OCI-LY3 (cell line): ENCODE data around the gene SMG1.
"Not testable (repeated sequence)": the region's sequence is repeated elsewhere in the genome, so short reads cannot be mapped to it uniquely, and the experiment has no call there.

Experiments used
- H2AFZ ChIP-seq: fragments of 200-600, 300-600 bp; shearing (Covaris generic); 2 replicates; pipeline ENCODE4 v1.6.0; 2014; ENCODE audit warnings: antibody characterized with exemption, low read depth, low read length
- H3K27ac ChIP-seq: fragments of 200-600, 300-600 bp; sonication (generic); 2 replicates; pipeline ENCODE4 v1.5.1; 2014; ENCODE audit warnings: mild to moderate bottlenecking, low read length, moderate library complexity, mixed read lengths
- H3K27me3 ChIP-seq: fragments of 200-600, 300-600 bp; sonication (generic); 2 replicates; pipeline ENCODE4 v1.6.1; 2014; ENCODE audit warnings: low read depth, low read length, mixed read lengths
- H3K36me3 ChIP-seq: fragments of 200-600, 300-600 bp; sonication (generic); replicated peaks from 2 replicates; pipeline ENCODE3; 2014; ENCODE audit warnings: low read depth, low read length, mixed read lengths
- H3K4me1 ChIP-seq: fragments of 300-600, 200-600 bp; sonication (generic); 2 replicates; pipeline ENCODE4 v1.6.1; 2014; ENCODE audit warnings: low read length, mixed read lengths
- H3K4me2 ChIP-seq: fragments of 200-600, 300-600 bp; sonication (generic); 2 replicates; pipeline ENCODE4 v1.6.1; 2014; ENCODE audit warnings: low read length, mixed read lengths
- H3K4me3 ChIP-seq: fragments of 300-600, 200-600 bp; sonication (generic); 2 replicates; pipeline ENCODE4 v1.5.1; 2014; ENCODE audit warnings: antibody characterized with exemption, mild to moderate bottlenecking, low read length, moderate library complexity
- H3K79me2 ChIP-seq: fragments of 300-600, 200-600 bp; shearing (Covaris generic); 2 replicates; pipeline ENCODE4 v1.6.1; 2014; ENCODE audit warnings: mild to moderate bottlenecking, low read length, mixed read lengths
- H3K9ac ChIP-seq: fragments of 300-600, 200-600 bp; shearing (Covaris generic); 2 replicates; pipeline ENCODE4 v1.6.0; 2014; ENCODE audit warnings: mild to moderate bottlenecking, low read length, moderate library complexity
- H3K9me3 ChIP-seq: fragments of 200-600, 300-600 bp; shearing (Covaris generic); 2 replicates; pipeline ENCODE4 v1.6.1; 2014; ENCODE audit warnings: low read length, mixed read lengths; ENCODE audit not compliant: insufficient read depth
- H4K20me1 ChIP-seq: fragments of 200-600, 300-600 bp; sonication (generic); 2 replicates; pipeline ENCODE4 v1.6.1; 2016; ENCODE audit warnings: low read length, mixed read lengths; ENCODE audit not compliant: insufficient read depth

The SMG1 gene

DNA sequence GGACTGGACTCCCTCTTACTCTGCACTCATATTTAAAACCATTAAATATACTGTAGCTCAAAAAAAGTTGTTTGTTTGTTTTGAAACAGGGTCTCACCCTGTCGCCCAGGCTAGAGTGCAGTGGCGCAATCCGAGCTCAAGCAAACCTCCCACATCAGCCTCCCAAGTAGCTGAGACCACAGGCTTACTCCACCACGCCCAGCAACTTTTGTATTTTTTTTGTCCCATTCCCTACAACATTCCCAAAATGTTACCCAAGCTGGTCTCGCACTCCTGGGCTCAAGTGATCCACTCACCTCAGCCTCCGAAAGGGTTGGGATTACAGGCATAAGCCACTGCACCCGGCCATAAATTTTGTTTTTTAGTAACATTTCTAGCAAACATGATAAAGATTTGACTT is 23.4 kb downstream of the SMG1 start:
- Histone ChIP-seq H3K79me2 (peaks cover 92% of the 10 kb centered on the region), H3K4me1 (peaks cover 25% of the 10 kb centered on the region), H4K20me1 (peaks cover 60% of the 10 kb centered on the region)
- H3K4me2 ChIP-seq, H3K27me3 ChIP-seq, H3K9ac ChIP-seq, H2AFZ ChIP-seq, H3K36me3 ChIP-seq, H3K9me3 ChIP-seq, H3K4me3 ChIP-seq, H3K27ac ChIP-seq: not testable (repeated sequence)

DNA sequence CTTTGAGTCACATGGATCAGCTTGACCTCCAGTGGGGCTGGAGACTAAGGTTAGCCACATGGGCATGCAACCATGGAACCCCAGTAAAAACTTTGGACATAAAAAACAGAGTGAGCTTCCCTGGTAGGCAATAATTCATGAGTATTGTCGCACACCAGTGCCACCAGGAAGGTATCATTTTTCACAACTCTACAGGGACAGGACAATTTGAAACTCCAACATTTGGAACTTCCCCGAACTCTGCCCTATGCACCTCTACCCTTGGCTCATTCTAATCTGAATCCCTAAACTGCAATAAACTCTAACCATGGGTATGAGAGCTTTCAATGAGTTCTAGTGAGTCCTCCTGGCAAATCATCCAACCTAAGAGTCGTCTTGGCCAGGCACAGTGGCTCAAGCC is 24.2 kb downstream of the SMG1 start:
- H2AFZ ChIP-seq, H3K27ac ChIP-seq, H3K9ac ChIP-seq, H3K4me3 ChIP-seq, H3K4me2 ChIP-seq, H3K27me3 ChIP-seq, H3K9me3 ChIP-seq, H3K36me3 ChIP-seq: not testable (repeated sequence)
- H4K20me1 ChIP-seq = peaks cover 62% of the 10 kb centered on the region
- peaks cover 92% of the 10 kb centered on the region for H3K79me2 ChIP-seq
- peaks cover 25% of the 10 kb centered on the region for H3K4me1 ChIP-seq

DNA sequence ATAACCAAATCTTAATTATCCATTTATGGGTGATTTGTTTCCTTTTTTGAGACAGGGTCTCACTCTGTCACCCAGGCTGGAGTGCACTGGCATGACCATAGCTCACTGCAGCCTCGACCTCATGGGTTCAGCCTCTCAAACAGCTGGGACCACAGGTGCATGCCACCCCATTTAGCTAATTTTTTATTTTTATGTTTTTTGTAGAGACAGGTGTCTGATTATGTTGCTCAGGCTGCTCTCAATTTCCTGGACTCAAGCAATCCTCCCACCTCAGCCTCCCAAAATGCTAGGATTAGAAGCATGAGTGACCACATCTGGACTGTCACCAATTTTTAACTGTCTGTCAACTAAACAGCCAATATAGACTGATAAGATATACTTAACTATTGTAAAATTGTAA is 25.0 kb downstream of the SMG1 start:
- not testable (repeated sequence) for H3K9me3 ChIP-seq, H3K4me3 ChIP-seq, H3K27me3 ChIP-seq, H3K4me2 ChIP-seq, H3K27ac ChIP-seq, H3K36me3 ChIP-seq, H2AFZ ChIP-seq, H3K9ac ChIP-seq
- Histone ChIP-seq H3K4me1 (peaks cover 25% of the 10 kb centered on the region), H3K79me2 (peaks cover 88% of the 10 kb centered on the region), H4K20me1 (peaks cover 58% of the 10 kb centered on the region)

- not testable (repeated sequence) for H3K27ac ChIP-seq, H3K79me2 ChIP-seq, H4K20me1 ChIP-seq, H3K4me1 ChIP-seq, H3K4me2 ChIP-seq, H3K9me3 ChIP-seq, H3K36me3 ChIP-seq, H3K27me3 ChIP-seq, H3K4me3 ChIP-seq, H2AFZ ChIP-seq, H3K9ac ChIP-seq
Observed at GRCh38 chr16:18884456-18884855, 41.8 kb downstream of the SMG1 start.

GRCh38 chr16:18877734-18878133 is 48.5 kb downstream of the SMG1 start:
- H3K4me3 ChIP-seq, H3K79me2 ChIP-seq, H3K4me1 ChIP-seq, H3K27ac ChIP-seq, H3K27me3 ChIP-seq, H3K9ac ChIP-seq, H3K36me3 ChIP-seq, H3K9me3 ChIP-seq, H4K20me1 ChIP-seq, H2AFZ ChIP-seq, H3K4me2 ChIP-seq: not testable (repeated sequence)

DNA sequence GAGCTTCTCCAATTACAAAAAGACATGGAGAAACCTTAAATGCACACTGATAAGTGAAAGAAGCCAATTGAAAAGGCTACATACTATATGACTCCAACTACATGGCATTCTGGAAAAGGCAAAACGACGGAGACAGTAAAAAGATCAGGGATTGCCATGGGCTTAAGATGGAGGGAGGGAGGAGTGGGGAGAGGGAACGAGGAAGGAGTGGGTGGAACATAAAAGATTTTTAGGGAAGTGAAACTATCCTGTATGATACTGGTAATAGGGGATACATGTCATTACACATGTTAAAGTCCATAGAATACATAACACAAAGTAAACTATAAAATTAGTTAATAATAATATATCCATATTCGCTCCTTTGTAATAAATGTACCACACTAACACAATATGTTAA is 48.9 kb downstream of the SMG1 start:
- not testable (repeated sequence) for H3K27me3 ChIP-seq, H3K4me2 ChIP-seq, H3K9me3 ChIP-seq, H3K27ac ChIP-seq, H3K4me1 ChIP-seq, H2AFZ ChIP-seq, H4K20me1 ChIP-seq, H3K9ac ChIP-seq, H3K4me3 ChIP-seq, H3K36me3 ChIP-seq, H3K79me2 ChIP-seq

GRCh38 chr16:18876301-18876700 is 49.9 kb downstream of the SMG1 start:
- not testable (repeated sequence) for H3K4me2 ChIP-seq, H3K36me3 ChIP-seq, H3K9ac ChIP-seq, H2AFZ ChIP-seq, H4K20me1 ChIP-seq, H3K79me2 ChIP-seq, H3K27me3 ChIP-seq, H3K9me3 ChIP-seq, H3K4me1 ChIP-seq, H3K4me3 ChIP-seq, H3K27ac ChIP-seq

DNA sequence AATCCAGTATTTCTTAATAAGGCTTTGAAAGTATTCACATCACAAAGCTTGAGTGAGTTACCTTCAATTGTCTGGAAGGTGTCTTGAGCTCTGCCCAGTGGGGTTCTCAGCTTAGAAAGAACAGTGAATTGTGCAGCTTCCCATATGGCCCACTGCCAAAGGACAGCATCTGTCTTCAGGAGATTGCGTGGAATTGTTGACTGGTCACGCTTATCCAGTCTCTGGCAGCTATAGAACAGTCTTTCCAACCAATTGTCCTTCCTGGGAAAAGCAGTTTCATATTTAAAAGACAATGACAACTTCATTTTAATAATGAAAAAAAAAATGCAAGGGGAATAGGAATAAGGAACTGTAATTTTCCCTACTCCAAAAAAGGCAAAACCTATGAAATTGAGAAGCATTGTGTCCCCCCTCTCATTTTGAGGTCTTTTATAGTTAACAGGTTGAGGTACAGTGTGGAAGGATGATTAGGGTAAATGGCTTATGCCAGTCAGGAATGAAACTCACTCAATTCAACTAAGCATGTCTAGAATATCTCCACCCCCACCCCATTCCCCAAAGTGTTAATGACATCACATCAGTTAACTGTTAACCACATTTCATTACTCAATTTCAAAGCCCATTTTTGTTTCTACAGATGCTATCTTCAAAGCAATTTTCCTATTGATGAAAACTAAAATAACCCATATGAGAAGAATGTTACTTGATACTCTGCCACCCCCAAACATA is 57.0 kb downstream of the SMG1 start:
- not testable (repeated sequence) for H3K9me3 ChIP-seq, H2AFZ ChIP-seq, H3K9ac ChIP-seq, H3K36me3 ChIP-seq, H4K20me1 ChIP-seq, H3K27ac ChIP-seq, H3K4me2 ChIP-seq, H3K4me1 ChIP-seq, H3K27me3 ChIP-seq, H3K4me3 ChIP-seq, H3K79me2 ChIP-seq

DNA sequence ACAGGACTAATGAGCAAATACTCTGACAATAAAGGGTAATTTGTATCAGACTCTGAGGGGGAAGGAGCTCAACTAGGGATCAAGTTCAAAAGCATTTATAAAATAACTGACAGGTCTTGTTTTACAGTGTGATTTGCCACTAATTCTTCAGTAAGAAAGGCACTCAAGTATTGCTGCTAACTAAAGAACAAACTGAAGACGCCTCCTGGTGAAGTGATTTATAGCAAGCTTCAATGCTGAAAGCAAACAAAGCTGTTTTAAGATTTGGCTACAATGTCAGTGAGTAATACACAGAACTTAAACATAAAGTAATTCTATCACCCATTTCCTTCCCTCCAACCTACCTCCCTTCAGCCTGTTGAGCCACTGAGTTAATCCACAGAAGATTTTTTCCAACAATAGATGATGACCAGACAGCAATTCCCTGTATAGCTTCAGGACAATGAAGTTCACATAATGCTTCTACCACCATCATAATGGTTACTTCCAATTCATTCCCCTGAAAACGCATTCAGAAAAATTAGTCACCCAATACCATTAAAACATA is 59.9 kb downstream of the SMG1 start:
- H2AFZ ChIP-seq, H3K27ac ChIP-seq, H4K20me1 ChIP-seq, H3K9me3 ChIP-seq, H3K4me1 ChIP-seq, H3K36me3 ChIP-seq, H3K4me3 ChIP-seq, H3K9ac ChIP-seq, H3K4me2 ChIP-seq, H3K27me3 ChIP-seq, H3K79me2 ChIP-seq: not testable (repeated sequence)

DNA sequence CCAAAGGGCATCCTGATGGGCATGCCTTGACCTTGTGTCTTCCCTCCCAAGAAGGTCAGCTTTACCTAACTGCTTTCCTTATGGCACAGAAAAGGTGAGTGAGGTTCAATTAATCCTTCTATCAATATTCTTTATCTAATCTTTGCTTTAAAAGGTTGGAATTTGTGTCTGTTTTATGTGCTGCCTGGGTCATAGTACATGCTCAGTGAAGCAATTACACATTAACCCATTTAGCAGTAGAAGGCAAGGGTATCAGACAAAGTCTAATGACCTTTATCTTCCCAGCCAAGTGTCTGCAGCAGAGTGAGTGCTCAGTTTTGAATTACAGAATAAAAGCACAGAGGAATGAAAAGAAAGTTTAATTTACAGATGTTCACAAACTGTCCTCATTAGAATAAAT is 63.3 kb downstream of the SMG1 start:
- H3K27ac ChIP-seq, H3K36me3 ChIP-seq, H3K4me1 ChIP-seq, H4K20me1 ChIP-seq, H3K9me3 ChIP-seq, H3K79me2 ChIP-seq, H2AFZ ChIP-seq, H3K4me3 ChIP-seq, H3K4me2 ChIP-seq, H3K9ac ChIP-seq, H3K27me3 ChIP-seq: not testable (repeated sequence)
